ENCODE measurements around the gene SLC12A5. TPM values are rescaled to one million over a fixed set of nuclear protein-coding genes. Genes with fewer than 3 reads are reported as not detected.
A peak's percentile ranks its signal among the peaks of the same experiment; 100 is the strongest.

The SLC12A5 gene
- total RNA-seq, 1 experiment from 2014 or later = 20.9 TPM

DNA sequence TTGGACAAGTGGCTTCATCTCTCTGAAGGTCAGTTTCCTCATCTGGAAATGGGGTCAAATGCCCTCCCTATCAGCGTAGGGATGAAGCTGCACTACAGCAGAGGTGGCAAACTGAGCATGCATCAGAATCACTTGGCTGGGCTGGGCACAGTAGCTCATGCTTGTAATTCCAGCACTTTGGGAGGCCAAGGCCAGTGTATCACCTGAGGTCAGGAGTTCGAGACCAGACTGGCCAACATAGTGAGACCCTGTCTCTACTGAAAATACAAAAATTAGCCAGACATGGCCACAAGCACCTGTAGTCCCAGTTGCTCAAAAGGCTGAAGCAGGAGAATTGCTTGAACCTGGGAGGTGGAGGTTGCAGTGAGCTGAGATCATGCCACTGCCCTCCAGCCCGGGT, 27.0 kb upstream of the SLC12A5 start:
- CTCF ChIA-PET = no interaction called here
- BruUV-seq (replicated peaks) = no TSS peak
- H3K36me3 ChIP-seq (ENCODE audit: insufficient read depth, low read length, poor library complexity, severe bottlenecking) = no peaks in the 10 kb centered on the region
- no peaks in the 10 kb centered on the region for H3K27me3 ChIP-seq (replicated peaks; ENCODE audit: insufficient read depth, low read depth, low read length, poor library complexity)
- H3K4me3 ChIP-seq (ENCODE audit: low read depth, low read length, poor library complexity, severe bottlenecking) = no peak overlapping the region
- DNase-seq (ENCODE audit: low spot score) = no peak
- H3K27ac ChIP-seq (ENCODE audit: low read depth, low read length, poor library complexity, severe bottlenecking) = peak overlapping the region; percentile 70
- peaks cover 51% of the 10 kb centered on the region for H3K4me1 ChIP-seq (ENCODE audit: insufficient read depth, low read length, poor library complexity, severe bottlenecking)
- TF ChIP-seq EZH2 (IDR thresholded peaks at IDR 0.05; ENCODE audit: borderline replicate concordance, low read depth, low read length, poor library complexity, severe bottlenecking) = no peak
- TF ChIP-seq, protein P1, sequence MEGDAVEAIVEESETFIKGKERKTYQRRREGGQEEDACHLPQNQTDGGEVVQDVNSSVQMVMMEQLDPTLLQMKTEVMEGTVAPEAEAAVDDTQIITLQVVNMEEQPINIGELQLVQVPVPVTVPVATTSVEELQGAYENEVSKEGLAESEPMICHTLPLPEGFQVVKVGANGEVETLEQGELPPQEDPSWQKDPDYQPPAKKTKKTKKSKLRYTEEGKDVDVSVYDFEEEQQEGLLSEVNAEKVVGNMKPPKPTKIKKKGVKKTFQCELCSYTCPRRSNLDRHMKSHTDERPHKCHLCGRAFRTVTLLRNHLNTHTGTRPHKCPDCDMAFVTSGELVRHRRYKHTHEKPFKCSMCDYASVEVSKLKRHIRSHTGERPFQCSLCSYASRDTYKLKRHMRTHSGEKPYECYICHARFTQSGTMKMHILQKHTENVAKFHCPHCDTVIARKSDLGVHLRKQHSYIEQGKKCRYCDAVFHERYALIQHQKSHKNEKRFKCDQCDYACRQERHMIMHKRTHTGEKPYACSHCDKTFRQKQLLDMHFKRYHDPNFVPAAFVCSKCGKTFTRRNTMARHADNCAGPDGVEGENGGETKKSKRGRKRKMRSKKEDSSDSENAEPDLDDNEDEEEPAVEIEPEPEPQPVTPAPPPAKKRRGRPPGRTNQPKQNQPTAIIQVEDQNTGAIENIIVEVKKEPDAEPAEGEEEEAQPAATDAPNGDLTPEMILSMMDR (conservative IDR thresholded peaks at IDR 0.05; ENCODE audit: low read depth, low read length) = no peak
- intact Hi-C loops (cut with micrococcal nuclease; ENCODE audit: unreplicated experiment) = no loop called here
- no peaks in the 10 kb centered on the region for H3K9me3 ChIP-seq (ENCODE audit: low read depth, low read length, poor library complexity, severe bottlenecking)
- POLR2A ChIA-PET (ENCODE audit: low non-redundant PET) = no interaction called here

DNA sequence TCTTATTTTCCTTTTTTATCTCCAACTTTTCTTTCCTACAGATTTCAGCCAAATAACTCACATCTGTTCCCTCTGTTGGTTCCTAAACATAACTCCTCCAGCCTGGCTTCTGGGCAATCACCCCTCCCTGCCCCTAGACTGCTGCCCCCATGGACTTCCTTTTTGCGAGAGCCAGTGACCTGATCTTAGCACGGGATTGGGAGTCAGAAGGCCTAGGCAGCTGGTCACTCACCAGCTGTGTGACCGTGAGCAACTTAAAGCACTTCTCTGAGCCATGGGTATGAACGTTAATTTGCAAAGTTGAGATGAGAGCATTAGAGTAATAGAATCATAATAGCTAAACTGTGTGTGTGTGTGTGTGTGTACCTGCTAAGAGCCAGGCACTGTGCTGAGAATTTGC, 24.8 kb upstream of the SLC12A5 start:
- Histone ChIP-seq H3K36me3 (ENCODE audit: insufficient read depth, low read length, poor library complexity, severe bottlenecking) (no peaks in the 10 kb centered on the region), H3K9me3 (ENCODE audit: low read depth, low read length, poor library complexity, severe bottlenecking) (no peaks in the 10 kb centered on the region), H3K4me1 (ENCODE audit: insufficient read depth, low read length, poor library complexity, severe bottlenecking) (peaks cover 55% of the 10 kb centered on the region), H3K4me3 (ENCODE audit: low read depth, low read length, poor library complexity, severe bottlenecking) (no peak overlapping the region), H3K27me3 (replicated peaks; ENCODE audit: insufficient read depth, low read depth, low read length, poor library complexity) (no peaks in the 10 kb centered on the region), H3K27ac (ENCODE audit: low read depth, low read length, poor library complexity, severe bottlenecking) (no peak overlapping the region)
- POLR2A ChIA-PET (ENCODE audit: low non-redundant PET) = no interaction called here
- no TSS peak for BruUV-seq (replicated peaks)
- DNase-seq (ENCODE audit: low spot score) = no peak
- TF ChIP-seq, protein P1 (conservative IDR thresholded peaks at IDR 0.05; ENCODE audit: low read depth, low read length) = no peak
- no peak for TF ChIP-seq EZH2 (IDR thresholded peaks at IDR 0.05; ENCODE audit: borderline replicate concordance, low read depth, low read length, poor library complexity, severe bottlenecking)
- CTCF ChIA-PET = interaction anchor here (1.2 kb wide), 1 partner anchor 17 kb away, joined by 3 read pairs; no protein-coding TSS in a partner anchor
- intact Hi-C loops (cut with micrococcal nuclease; ENCODE audit: unreplicated experiment) = no loop called here

DNA sequence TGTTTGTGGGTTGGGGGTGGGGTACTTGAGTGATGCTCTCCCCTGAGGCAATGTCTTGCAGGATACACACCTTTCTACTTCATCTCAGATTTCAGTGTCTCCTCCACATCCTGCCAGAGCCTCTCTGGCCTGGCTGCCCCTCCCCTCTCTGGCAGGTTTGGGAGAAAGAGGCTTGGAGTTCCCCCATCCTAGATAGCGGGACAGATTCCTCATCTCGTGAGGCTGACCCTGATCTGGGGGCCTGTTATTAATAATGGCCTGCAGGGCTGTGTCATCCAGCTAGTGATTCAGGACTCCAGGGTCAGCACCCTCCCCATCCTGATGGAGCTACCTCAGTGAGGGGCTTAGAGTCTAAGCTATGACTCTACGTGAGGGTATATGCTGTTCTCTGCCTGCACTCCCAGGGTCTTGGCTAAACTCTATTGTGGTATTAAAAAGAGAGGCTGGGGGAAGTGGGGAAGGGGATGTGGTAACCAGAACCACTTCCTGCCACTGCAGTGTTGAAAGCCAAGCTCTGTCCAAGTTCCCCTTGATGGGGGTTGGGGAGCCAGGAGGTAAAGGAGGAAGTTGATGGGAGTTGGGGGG, 24.0 kb upstream of the SLC12A5 start:
- Histone ChIP-seq H3K27ac (ENCODE audit: low read depth, low read length, poor library complexity, severe bottlenecking) (no peak overlapping the region), H3K27me3 (replicated peaks; ENCODE audit: insufficient read depth, low read depth, low read length, poor library complexity) (no peaks in the 10 kb centered on the region), H3K36me3 (ENCODE audit: insufficient read depth, low read length, poor library complexity, severe bottlenecking) (no peaks in the 10 kb centered on the region), H3K4me1 (ENCODE audit: insufficient read depth, low read length, poor library complexity, severe bottlenecking) (peaks cover 53% of the 10 kb centered on the region), H3K9me3 (ENCODE audit: low read depth, low read length, poor library complexity, severe bottlenecking) (no peaks in the 10 kb centered on the region), H3K4me3 (ENCODE audit: low read depth, low read length, poor library complexity, severe bottlenecking) (no peak overlapping the region)
- intact Hi-C loops (cut with micrococcal nuclease; ENCODE audit: unreplicated experiment) = no loop called here
- ChIA-PET POLR2A (ENCODE audit: low non-redundant PET) (no interaction called here), CTCF (interaction anchor here (1.2 kb wide), 1 partner anchor 18 kb away, joined by 3 read pairs; no protein-coding TSS in a partner anchor)
- no peak for DNase-seq (ENCODE audit: low spot score)
- BruUV-seq (replicated peaks) = no TSS peak
- TF ChIP-seq EZH2 (IDR thresholded peaks at IDR 0.05; ENCODE audit: borderline replicate concordance, low read depth, low read length, poor library complexity, severe bottlenecking) = no peak
- TF ChIP-seq, protein P1 (conservative IDR thresholded peaks at IDR 0.05; ENCODE audit: low read depth, low read length) = no peak
